Neural cell (in vitro differentiated cells): ENCODE measurements around the gene RSPH9. TPM values are rescaled to one million over a fixed set of nuclear protein-coding genes. Genes with fewer than 3 reads are reported as not detected.

Experiments
- H2AFZ ChIP-seq: fragments of 200-600, 300-800 bp; sonication (generic), shearing (Covaris generic); 2 replicates; pipeline ENCODE4 v1.6.0; 2014; ENCODE audit warnings: low read depth, mild to moderate bottlenecking, antibody characterized with exemption, low read length, moderate library complexity
- H3F3A ChIP-seq: fragments of 200-600 bp; shearing (Covaris generic); 2 replicates; pipeline ENCODE4 v1.6.1; 2016; ENCODE audit warnings: mild to moderate bottlenecking, moderate library complexity, mixed read lengths, antibody characterized with exemption, low read length; ENCODE audit not compliant: insufficient read depth, poor library complexity, severe bottlenecking
- H3K27ac ChIP-seq: fragments of 200-600, 300-800 bp; sonication (generic), shearing (Covaris generic); 2 replicates; pipeline ENCODE4 v1.5.1; 2014; ENCODE audit warnings: mild to moderate bottlenecking, low read length, moderate library complexity
- H3K27me3 ChIP-seq: fragments of 300-800, 200-600 bp; sonication (generic), shearing (Covaris generic); 2 replicates; pipeline ENCODE4 v1.6.0; 2014; ENCODE audit warnings: mild to moderate bottlenecking, low read depth, low read length, moderate library complexity; ENCODE audit not compliant: insufficient read depth
- H3K36me3 ChIP-seq: fragments of 300-800, 200-600 bp; sonication (generic), shearing (Covaris generic); 2 replicates; pipeline ENCODE4 v1.5.1; 2014; ENCODE audit warnings: mild to moderate bottlenecking, antibody characterized with exemption, low read length, moderate library complexity; ENCODE audit not compliant: insufficient read depth
- H3K4me2 ChIP-seq: fragments of 300-800, 200-600 bp; sonication (generic), shearing (Covaris generic); 2 replicates; pipeline ENCODE4 v1.6.0; 2014; ENCODE audit warnings: mild to moderate bottlenecking, low read length
- H3K4me3 ChIP-seq: fragments of 300-800, 200-600 bp; sonication (generic), shearing (Covaris generic); 2 replicates; pipeline ENCODE4 v1.5.1; 2014; ENCODE audit warnings: mild to moderate bottlenecking, low read length, moderate library complexity
- H3K79me2 ChIP-seq: fragments of 200-600 bp; shearing (Covaris generic); replicated peaks from 2 replicates; pipeline ENCODE4 v1.6.0; 2014; ENCODE audit warnings: mild to moderate bottlenecking, low read length, moderate library complexity; ENCODE audit not compliant: insufficient read depth
- H3K9ac ChIP-seq: fragments of 300-800, 200-600 bp; sonication (generic), shearing (Covaris generic); 2 replicates; pipeline ENCODE4 v1.6.1; 2016; ENCODE audit warnings: mild to moderate bottlenecking, low read length, mixed read lengths
- H3K9me2 ChIP-seq: fragments of 200-600 bp; shearing (Covaris generic); 2 replicates; pipeline ENCODE4 v1.6.1; 2016; ENCODE audit warnings: mild to moderate bottlenecking, low read length, mixed read lengths; ENCODE audit not compliant: insufficient read depth
- H3K9me3 ChIP-seq: fragments of 200-600, 300-800 bp; sonication (generic), shearing (Covaris generic); 2 replicates; pipeline ENCODE4 v1.6.1; 2016; ENCODE audit warnings: mild to moderate bottlenecking, mixed run types, low read length, moderate library complexity, mixed read lengths
- H4K20me1 ChIP-seq: fragments of 200-600 bp; shearing (Covaris generic); 2 replicates; pipeline ENCODE4 v1.6.1; 2016; ENCODE audit warnings: mild to moderate bottlenecking, mixed run types; ENCODE audit not compliant: insufficient read depth
- CTCF ChIP-seq: fragments of 450-650 bp; IDR thresholded peaks from 2 replicates; pipeline ENCODE4 v1.5.1; 2014; ENCODE audit warnings: antibody characterized with exemption, mild to moderate bottlenecking, moderate library complexity; ENCODE audit not compliant: poor library complexity, severe bottlenecking
- EP300 ChIP-seq: fragments of 450-650 bp; conservative IDR thresholded peaks from 2 replicates; pipeline ENCODE4 v1.6.1; 2014; ENCODE audit warnings: antibody characterized with exemption, mild to moderate bottlenecking, moderate library complexity; ENCODE audit not compliant: poor library complexity, severe bottlenecking
- POLR2AphosphoS5 ChIP-seq: IDR thresholded peaks from 2 replicates; pipeline ENCODE4 v1.6.1; 2012
- TAF1 ChIP-seq: IDR thresholded peaks from 2 replicates; pipeline ENCODE4 v1.6.1; 2012; ENCODE audit warnings: low read depth
- polyA plus RNA-seq: library from polyadenylated mRNA; depleted of rRNA; stranded (reverse); fragments of >200 nt; gene quantifications from 2 replicates; pipeline ENCODE4 v1.2.3, GENCODE V29; 2014

RSPH9 gene
- polyA plus RNA-seq, 1 donor from 2014 or later = 0.88 TPM

- no peaks in the 10 kb centered on the region for H3K79me2 ChIP-seq
- H3K9me3 ChIP-seq = no peaks in the 10 kb centered on the region
- no peak overlapping the region for H2AFZ ChIP-seq
- H3K9me2 ChIP-seq = no peaks in the 10 kb centered on the region
- no peak overlapping the region for H3K4me2 ChIP-seq
- no peak overlapping the region for H3K4me3 ChIP-seq
- H3K36me3 ChIP-seq = no peaks in the 10 kb centered on the region
- TF ChIP-seq EP300 = no peak
- TF ChIP-seq POLR2AphosphoS5 = no peak
- no peak for TF ChIP-seq CTCF
- no peak for TF ChIP-seq TAF1
- no peaks in the 10 kb centered on the region for H3F3A ChIP-seq
- H3K27me3 ChIP-seq = no peaks in the 10 kb centered on the region
- no peak overlapping the region for H3K9ac ChIP-seq
- H4K20me1 ChIP-seq = no peaks in the 10 kb centered on the region
- H3K27ac ChIP-seq = no peak overlapping the region
Observed at GRCh38 chr6:43720999-43721398, 76.2 kb downstream of the RSPH9 start.

Other genes starting within 250 kb of the RSPH9 start
- gene ABCC10, start 217.5 kb upstream of the RSPH9 start, polyA plus RNA-seq = 22.4 and 29.6 TPM in 2 replicates
- 17.2 and 19.8 TPM in 2 replicates for gene DLK2, start 189.5 kb upstream of the RSPH9 start, polyA plus RNA-seq
- 11.4 and 12.6 TPM in 2 replicates for gene TJAP1, start 167.5 kb upstream of the RSPH9 start, polyA plus RNA-seq
- 4.7 and 6.9 TPM in 2 replicates for gene LRRC73, start 134.7 kb upstream of the RSPH9 start, polyA plus RNA-seq
- gene YIPF3, start 128.1 kb upstream of the RSPH9 start, polyA plus RNA-seq = 236 and 244 TPM in 2 replicates
- gene POLR1C, start 127.9 kb upstream of the RSPH9 start, polyA plus RNA-seq = 62.0 and 88.7 TPM in 2 replicates
- 28.5 and 36.0 TPM in 2 replicates for gene XPO5, start 69.0 kb upstream of the RSPH9 start, polyA plus RNA-seq
- 6.5 and 9.1 TPM in 2 replicates for gene POLH, start 68.9 kb upstream of the RSPH9 start, polyA plus RNA-seq
- 103 and 117 TPM in 2 replicates for gene GTPBP2, start 15.8 kb upstream of the RSPH9 start, polyA plus RNA-seq
- 43.2 and 64.2 TPM in 2 replicates for gene MAD2L1BP, start 9.2 kb upstream of the RSPH9 start, polyA plus RNA-seq
- gene MRPS18A, start 42.8 kb downstream of the RSPH9 start, polyA plus RNA-seq = 39.6 and 52.4 TPM in 2 replicates
- gene VEGFA, start 125.2 kb downstream of the RSPH9 start, polyA plus RNA-seq = 7.3 and 7.4 TPM in 2 replicates